Stimulated activated CD8-positive, alpha-beta memory T cell treated with anti-CD3 and anti-CD28 coated beads, Interleukin-15, amount 100 ng/mL, for 24 hours (primary cell): ENCODE measurements around the gene NCKAP1.

Experiments used
- DNase-seq: peaks from one replicate; pipeline ENCODE4 v3.0.0-alpha.2; 2020; ENCODE audit warnings: low read depth

Gene NCKAP1

GRCh38 chr2:182949052-182949451, 89.2 kb downstream of the NCKAP1 start:
- DNase-seq, result no peak

- no peak for DNase-seq
Observed at GRCh38 chr2:182946958-182947369, 91.3 kb downstream of the NCKAP1 start.

- no peak for DNase-seq
Observed at GRCh38 chr2:182943339-182943738, 94.9 kb downstream of the NCKAP1 start.

GRCh38 chr2:182942756-182943155, 95.5 kb downstream of the NCKAP1 start:
- DNase-seq, result no peak

GRCh38 chr2:182941919-182942318, 96.3 kb downstream of the NCKAP1 start:
- no peak for DNase-seq

GRCh38 chr2:182941121-182941722, 97.0 kb downstream of the NCKAP1 start:
- no peak for DNase-seq

GRCh38 chr2:182937870-182938269, 100.4 kb downstream of the NCKAP1 start:
- no peak for DNase-seq

GRCh38 chr2:182933629-182934028, 104.6 kb downstream of the NCKAP1 start:
- DNase-seq, result no peak

GRCh38 chr2:182929972-182930371, 108.3 kb downstream of the NCKAP1 start:
- DNase-seq, result no peak

- no peak for DNase-seq
Observed at GRCh38 chr2:182924306-182924705, 114.0 kb downstream of the NCKAP1 start.

- DNase-seq, result no peak
Observed at GRCh38 chr2:182921234-182921633, 117.0 kb downstream of the NCKAP1 start.

GRCh38 chr2:182920631-182921056, 117.6 kb downstream of the NCKAP1 start:
- DNase-seq, result no peak

GRCh38 chr2:182920089-182920488, 118.2 kb downstream of the NCKAP1 start:
- DNase-seq, result no peak

GRCh38 chr2:182918961-182919652, 119.2 kb downstream of the NCKAP1 start:
- DNase-seq, result no peak

GRCh38 chr2:182917924-182918323, 120.3 kb downstream of the NCKAP1 start:
- DNase-seq, result no peak

GRCh38 chr2:182916417-182916816, 121.8 kb downstream of the NCKAP1 start:
- no peak for DNase-seq

- no peak for DNase-seq
Observed at GRCh38 chr2:182915369-182916326, 122.6 kb downstream of the NCKAP1 start.

- DNase-seq, result no peak
Observed at GRCh38 chr2:182914852-182915251, 123.4 kb downstream of the NCKAP1 start.

- DNase-seq, result no peak
Observed at GRCh38 chr2:182913064-182913463, 125.2 kb downstream of the NCKAP1 start.

GRCh38 chr2:182912518-182912915, 125.7 kb downstream of the NCKAP1 start:
- DNase-seq, result no peak

GRCh38 chr2:182911813-182912517, 126.3 kb downstream of the NCKAP1 start:
- DNase-seq, result no peak

- no peak for DNase-seq
Observed at GRCh38 chr2:182910965-182911364, 127.3 kb downstream of the NCKAP1 start.
